GM12875 (cell line): ENCODE results near the gene DIP2C.
"Not testable (repeated sequence)": the region's sequence is repeated elsewhere in the genome, so short reads cannot be mapped to it uniquely, and the experiment has no call there.

ENCODE experiments used
- H3K4me3 ChIP-seq: one replicate; pipeline ENCODE4 v1.5.1; 2011; ENCODE audit warnings: low read depth, low read length, control low read depth
- TF ChIP-seq, protein P1 (sequence below): IDR thresholded peaks from 2 replicates; pipeline ENCODE4 v1.5.1; 2011; ENCODE audit warnings: low read depth, mild to moderate bottlenecking, control low read depth, inconsistent platforms, low read length, moderate library complexity, borderline replicate concordance; ENCODE audit not compliant: insufficient read depth

DIP2C gene

DNA sequence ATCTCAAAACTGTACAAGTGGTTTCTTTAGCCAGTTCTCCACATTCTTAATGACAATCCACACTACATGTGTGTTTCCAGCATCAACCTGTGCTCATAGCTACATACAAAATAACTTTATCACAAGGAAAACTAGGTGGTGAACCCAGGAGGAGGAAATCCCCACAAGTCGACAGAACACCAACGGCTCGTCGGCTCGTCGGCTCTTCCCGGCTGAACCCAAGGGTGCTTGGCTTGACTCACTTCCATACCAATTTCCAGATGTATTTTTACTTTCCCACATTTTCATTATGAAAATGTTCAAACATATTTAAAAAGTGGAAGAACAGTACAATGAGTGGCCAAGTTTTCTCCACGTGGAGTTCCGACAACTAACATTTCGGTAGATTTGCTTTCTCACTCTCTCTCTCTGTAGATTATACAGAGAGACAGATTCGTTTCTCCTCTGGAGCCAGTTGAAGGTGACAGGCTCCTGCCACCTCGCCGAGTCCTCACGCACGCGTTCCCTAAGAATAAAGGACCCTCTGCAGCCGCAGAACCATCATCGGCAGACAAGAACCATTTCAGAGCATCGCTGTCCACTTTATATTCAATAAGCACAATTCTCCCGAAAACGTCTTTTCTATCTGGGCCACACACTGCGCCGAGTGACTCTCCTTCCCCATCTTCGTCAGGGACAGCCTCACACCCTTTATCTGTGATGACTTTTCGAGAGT lies 53.3 kb downstream of the DIP2C start:
- no peak overlapping the region for H3K4me3 ChIP-seq
- TF ChIP-seq, protein P1, sequence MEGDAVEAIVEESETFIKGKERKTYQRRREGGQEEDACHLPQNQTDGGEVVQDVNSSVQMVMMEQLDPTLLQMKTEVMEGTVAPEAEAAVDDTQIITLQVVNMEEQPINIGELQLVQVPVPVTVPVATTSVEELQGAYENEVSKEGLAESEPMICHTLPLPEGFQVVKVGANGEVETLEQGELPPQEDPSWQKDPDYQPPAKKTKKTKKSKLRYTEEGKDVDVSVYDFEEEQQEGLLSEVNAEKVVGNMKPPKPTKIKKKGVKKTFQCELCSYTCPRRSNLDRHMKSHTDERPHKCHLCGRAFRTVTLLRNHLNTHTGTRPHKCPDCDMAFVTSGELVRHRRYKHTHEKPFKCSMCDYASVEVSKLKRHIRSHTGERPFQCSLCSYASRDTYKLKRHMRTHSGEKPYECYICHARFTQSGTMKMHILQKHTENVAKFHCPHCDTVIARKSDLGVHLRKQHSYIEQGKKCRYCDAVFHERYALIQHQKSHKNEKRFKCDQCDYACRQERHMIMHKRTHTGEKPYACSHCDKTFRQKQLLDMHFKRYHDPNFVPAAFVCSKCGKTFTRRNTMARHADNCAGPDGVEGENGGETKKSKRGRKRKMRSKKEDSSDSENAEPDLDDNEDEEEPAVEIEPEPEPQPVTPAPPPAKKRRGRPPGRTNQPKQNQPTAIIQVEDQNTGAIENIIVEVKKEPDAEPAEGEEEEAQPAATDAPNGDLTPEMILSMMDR: no peak

DNA sequence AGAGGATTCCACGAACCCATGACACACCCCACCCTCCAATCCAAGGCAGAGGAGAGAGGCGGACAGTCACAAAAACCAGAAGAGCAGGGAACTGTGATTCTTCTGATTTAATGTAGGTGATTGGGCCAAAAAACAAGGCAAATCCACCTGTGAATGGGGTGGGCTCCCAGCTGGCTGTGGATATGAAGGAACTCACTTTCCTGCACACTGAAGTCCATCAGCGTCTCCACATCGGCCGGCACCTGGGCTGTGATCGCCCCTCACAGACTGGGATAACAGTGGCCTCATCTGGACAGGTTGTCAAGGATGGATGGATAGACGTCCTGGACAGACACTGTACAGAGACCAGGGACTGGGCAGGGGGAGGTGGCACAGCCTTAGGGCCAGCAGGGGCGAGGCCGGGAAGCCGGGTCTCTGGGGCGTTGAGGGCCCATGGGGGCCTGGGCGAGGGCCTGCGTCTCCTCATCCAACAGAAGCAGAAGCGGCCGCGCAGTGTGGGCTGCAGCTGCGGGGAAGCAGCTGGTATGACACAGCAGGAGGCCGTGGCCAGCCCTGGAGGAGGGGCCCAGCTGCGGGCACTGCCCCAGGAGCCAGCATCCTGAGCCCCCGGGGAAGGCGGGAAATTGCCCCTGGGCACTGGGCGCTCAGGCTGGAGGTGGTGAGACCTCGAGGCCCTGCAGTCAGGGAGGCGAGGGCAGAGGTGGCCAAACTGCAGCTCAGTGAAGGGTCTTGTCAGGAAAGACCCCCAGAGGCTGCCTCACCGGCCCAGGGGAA lies 54.2 kb downstream of the DIP2C start:
- H3K4me3 ChIP-seq: no peak overlapping the region
- TF ChIP-seq, protein P1: no peak

DNA sequence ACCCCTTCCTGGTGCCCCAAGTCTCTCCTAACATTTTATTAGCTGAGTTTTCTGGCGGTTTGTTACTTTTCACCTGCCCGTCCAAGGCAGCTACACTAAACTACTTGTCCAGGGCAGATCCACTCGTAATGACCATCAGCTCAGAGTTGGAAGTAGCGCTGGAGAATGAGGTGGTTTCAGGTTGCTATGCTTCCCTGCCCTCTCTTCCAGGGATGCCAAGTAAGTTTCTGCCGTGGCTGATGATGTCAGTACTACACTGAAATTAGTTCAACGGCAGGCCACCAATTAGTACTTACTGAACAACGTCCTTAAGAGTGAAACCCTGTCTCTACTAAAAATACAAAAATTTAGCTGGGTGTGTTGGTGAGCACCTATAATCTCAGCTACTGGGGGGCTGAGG lies 55.2 kb downstream of the DIP2C start:
- TF ChIP-seq, protein P1: no peak
- H3K4me3 ChIP-seq: no peak overlapping the region

DNA sequence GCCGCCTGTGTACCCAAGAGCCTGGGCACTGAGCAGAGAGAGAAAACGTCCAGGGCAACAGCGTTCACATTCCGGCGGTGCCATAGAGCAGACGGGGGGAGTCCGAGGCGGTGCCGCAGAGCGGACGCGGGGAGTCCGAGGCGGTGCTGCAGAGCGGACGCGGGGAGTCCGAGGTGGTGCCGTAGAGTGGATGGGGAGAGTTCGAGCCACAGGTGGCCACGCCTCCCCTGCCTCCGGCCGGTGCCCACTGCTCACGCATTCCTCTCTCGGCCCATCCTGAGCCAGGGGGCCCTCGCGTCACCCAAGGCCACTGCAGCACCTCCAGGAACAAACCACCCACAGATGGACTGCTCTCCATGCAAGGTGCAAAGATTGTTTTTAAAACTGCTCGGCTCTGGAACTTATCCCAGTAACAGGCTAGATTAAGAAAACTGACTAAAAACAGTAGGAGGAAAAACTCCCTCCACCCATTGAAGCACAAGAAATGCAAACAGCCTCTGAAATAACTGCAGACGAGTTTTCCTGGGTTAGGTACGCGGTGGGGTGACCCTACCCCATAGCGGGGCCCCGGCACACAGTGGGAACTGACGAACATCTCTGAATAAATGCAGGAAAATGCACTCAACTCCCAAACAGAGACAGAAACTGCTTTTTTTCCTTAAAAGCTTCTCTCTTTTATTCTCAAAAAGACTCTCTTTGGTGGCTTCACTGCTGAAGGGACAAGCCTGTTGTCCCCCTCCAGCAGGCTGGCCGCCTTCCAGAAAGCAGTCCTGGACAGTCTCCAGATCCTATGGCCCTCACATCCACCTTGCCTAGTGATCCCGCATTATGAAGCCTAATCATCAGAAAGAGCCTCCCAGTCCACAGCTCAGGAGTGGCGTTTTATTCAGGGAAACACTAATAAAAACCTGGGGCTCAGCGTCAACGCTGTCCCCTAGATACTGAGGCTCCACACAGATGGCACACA lies 55.9 kb downstream of the DIP2C start:
- TF ChIP-seq, protein P1: no peak
- no peak overlapping the region for H3K4me3 ChIP-seq

DNA sequence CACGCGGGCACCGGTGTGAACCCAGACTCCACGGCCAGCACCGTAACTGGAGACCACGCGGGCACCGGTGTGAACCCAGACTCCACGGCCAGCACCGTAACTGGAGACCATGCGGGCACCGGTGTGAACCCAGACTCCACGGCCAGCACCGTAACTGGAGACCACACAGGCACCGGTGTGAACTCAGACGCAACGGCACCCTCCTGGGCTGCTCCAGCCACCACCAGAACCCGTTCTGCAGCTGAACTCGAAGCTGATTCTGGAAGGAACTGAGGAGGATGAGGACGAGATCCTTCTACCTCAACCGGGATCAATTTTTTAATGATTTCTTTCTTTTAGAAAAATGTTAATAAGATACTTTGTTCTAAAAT lies 56.7 kb downstream of the DIP2C start:
- H3K4me3 ChIP-seq: not testable (repeated sequence)

DNA sequence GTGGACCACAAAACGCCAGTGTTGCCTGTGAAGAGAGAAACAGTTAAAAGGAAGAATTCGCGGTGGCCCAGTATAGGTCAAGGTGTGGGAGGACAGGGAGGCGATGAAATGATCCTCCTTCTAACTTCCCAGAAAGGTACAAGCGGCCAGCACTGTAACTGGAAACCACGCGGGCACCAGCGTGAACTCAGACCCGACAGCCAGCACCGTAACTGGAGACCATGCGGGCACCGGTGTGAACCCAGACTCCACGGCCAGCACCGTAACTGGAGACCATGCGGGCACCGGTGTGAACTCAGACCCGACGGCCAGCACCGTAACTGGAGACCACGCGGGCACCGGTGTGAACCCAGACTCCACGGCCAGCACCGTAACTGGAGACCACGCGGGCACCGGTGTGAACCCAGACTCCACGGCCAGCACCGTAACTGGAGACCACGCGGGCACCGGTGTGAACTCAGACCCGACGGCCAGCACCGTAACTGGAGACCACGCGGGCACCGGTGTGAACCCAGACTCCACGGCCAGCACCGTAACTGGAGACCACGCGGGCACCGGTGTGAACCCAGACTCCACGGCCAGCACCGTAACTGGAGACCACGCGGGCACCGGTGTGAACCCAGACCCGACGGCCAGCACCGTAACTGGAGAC lies 57.2 kb downstream of the DIP2C start:
- not testable (repeated sequence) for H3K4me3 ChIP-seq

DNA sequence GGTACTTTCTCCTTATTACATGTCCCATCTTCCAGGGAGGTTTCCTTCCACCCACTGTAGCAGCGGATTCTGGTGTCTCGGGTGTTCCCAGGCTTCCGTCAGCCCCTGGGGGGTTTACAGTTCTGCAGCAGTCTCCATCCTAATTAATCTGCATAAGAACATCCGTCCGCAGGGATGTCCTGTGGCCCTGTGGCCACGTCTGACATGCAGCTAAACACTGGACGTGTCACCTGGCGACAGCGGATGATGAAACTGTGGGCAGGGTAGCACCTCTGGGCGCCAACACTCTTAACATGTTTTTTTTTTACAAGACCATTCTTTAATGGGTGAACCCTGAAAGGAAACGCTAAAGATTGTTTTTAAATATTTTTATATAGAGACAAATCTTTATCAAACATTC lies 58.2 kb downstream of the DIP2C start:
- TF ChIP-seq, protein P1: no peak
- H3K4me3 ChIP-seq: no peak overlapping the region
